ENCODE measurements around the gene CFH. TPM values are rescaled to one million over a fixed set of nuclear protein-coding genes. Genes with fewer than 3 reads are reported as not detected.

The CFH gene
- polyA plus RNA-seq (not detected in 2 replicates), polyA minus RNA-seq (0.12 TPM in 1 of 2 replicates, not detected in the other)

GRCh38 chr1:196651637-196652215, at the start of gene CFH:
Gene CFH (plus strand): TSS chr1:196652043. CDS start chr1:196652118, 75 bp downstream.
- H3K9ac ChIP-seq (ENCODE audit: low read length), result no peak within 1 kb of the TSS
- no peak within 1 kb of the TSS for H3K4me3 ChIP-seq (ENCODE audit: low read length)
- H3K9me2 ChIP-seq (ENCODE audit: insufficient read depth, low read length), result no peaks in the 10 kb centered on the region
- H3K79me2 ChIP-seq (replicated peaks; ENCODE audit: insufficient read depth, low read length), result no peaks in the 10 kb centered on the region
- TF ChIP-seq CTCF (IDR thresholded peaks at IDR 0.05; ENCODE audit: poor library complexity, severe bottlenecking), result no peak
- no peak for TF ChIP-seq MXI1 (conservative IDR thresholded peaks at IDR 0.05; ENCODE audit: poor library complexity, severe bottlenecking)
- no peak for TF ChIP-seq RAD21 (conservative IDR thresholded peaks at IDR 0.05)
- TF ChIP-seq SMC3 (conservative IDR thresholded peaks at IDR 0.05; ENCODE audit: poor library complexity), result no peak
- TF ChIP-seq POLR2AphosphoS5 (IDR thresholded peaks at IDR 0.05), result no peak
- H3K36me3 ChIP-seq (ENCODE audit: insufficient read depth, low read length), result no peaks in the 10 kb centered on the region
- no peak within 1 kb of the TSS for H3K4me2 ChIP-seq (ENCODE audit: low read length)
- no peaks in the 10 kb centered on the region for H4K20me1 ChIP-seq (ENCODE audit: insufficient read depth)
- no peaks in the 10 kb centered on the region for H3K27me3 ChIP-seq (ENCODE audit: insufficient read depth, low read depth, low read length)
- H2AFZ ChIP-seq (ENCODE audit: low read depth, low read length), result no peak within 1 kb of the TSS
- H3K27ac ChIP-seq (ENCODE audit: low read length), result no peak within 1 kb of the TSS
- no peaks in the 10 kb centered on the region for H3F3A ChIP-seq (ENCODE audit: insufficient read depth, low read length, poor library complexity, severe bottlenecking)
- no peaks in the 10 kb centered on the region for H3K9me3 ChIP-seq (ENCODE audit: low read length)

GRCh38 chr1:196603651-196604050, 48.2 kb upstream of the CFH start:
- no peak overlapping the region for H3K4me3 ChIP-seq (ENCODE audit: low read length)
- H4K20me1 ChIP-seq (ENCODE audit: insufficient read depth), result no peaks in the 10 kb centered on the region
- H3K4me2 ChIP-seq (ENCODE audit: low read length), result no peak overlapping the region
- H3K27me3 ChIP-seq (ENCODE audit: insufficient read depth, low read depth, low read length), result no peaks in the 10 kb centered on the region
- peaks cover 43% of the 10 kb centered on the region for H3K79me2 ChIP-seq (replicated peaks; ENCODE audit: insufficient read depth, low read length)
- no peak overlapping the region for H2AFZ ChIP-seq (ENCODE audit: low read depth, low read length)
- H3K9me3 ChIP-seq (ENCODE audit: low read length), result no peaks in the 10 kb centered on the region
- H3F3A ChIP-seq (ENCODE audit: insufficient read depth, low read length, poor library complexity, severe bottlenecking), result no peaks in the 10 kb centered on the region
- no peaks in the 10 kb centered on the region for H3K36me3 ChIP-seq (ENCODE audit: insufficient read depth, low read length)
- no peak overlapping the region for H3K9ac ChIP-seq (ENCODE audit: low read length)
- no peaks in the 10 kb centered on the region for H3K9me2 ChIP-seq (ENCODE audit: insufficient read depth, low read length)
- H3K27ac ChIP-seq (ENCODE audit: low read length), result no peak overlapping the region
- TF ChIP-seq TAF1 (IDR thresholded peaks at IDR 0.05; ENCODE audit: low read depth) (no peak), CTCF (IDR thresholded peaks at IDR 0.05; ENCODE audit: poor library complexity, severe bottlenecking) (no peak), EZH2 (IDR thresholded peaks at IDR 0.05; ENCODE audit: borderline replicate concordance, insufficient read depth, low read length, poor library complexity, severe bottlenecking) (no peak), REST (IDR thresholded peaks at IDR 0.05; ENCODE audit: borderline replicate concordance) (no peak), MXI1 (conservative IDR thresholded peaks at IDR 0.05; ENCODE audit: poor library complexity, severe bottlenecking) (no peak)

All from neural cell (in vitro differentiated cells).